Left ventricle myocardium inferior (tissue), 1 donor: Measurements from ENCODE around the gene C18orf54. TPM values are rescaled to one million over a fixed set of nuclear protein-coding genes. Genes with fewer than 3 reads are reported as not detected.
A peak's percentile ranks its signal among the peaks of the same experiment; 100 is the strongest.

Experiments used
- DNase-seq: peaks from one replicate; pipeline ENCODE4 v3.0.0-alpha.2; 2020
- H3K27ac ChIP-seq: fragments of 200-600 bp; replicated peaks from 2 replicates; pipeline ENCODE4 v1.8.0; 2021
- H3K27me3 ChIP-seq: fragments of 200-600 bp; 2 replicates; pipeline ENCODE4 v1.8.0; 2021; ENCODE audit warnings: low read depth
- H3K36me3 ChIP-seq: fragments of 200-600 bp; 2 replicates; pipeline ENCODE4 v1.8.0; 2021
- H3K4me1 ChIP-seq: fragments of 200-600 bp; 2 replicates; pipeline ENCODE4 v1.8.0; 2021
- H3K4me3 ChIP-seq: fragments of 200-600 bp; 2 replicates; pipeline ENCODE4 v1.8.0; 2021; ENCODE audit warnings: mild to moderate bottlenecking, moderate library complexity
- H3K9me3 ChIP-seq: fragments of 200-600 bp; replicated peaks from 2 replicates; pipeline ENCODE4 v1.8.0; 2021
- CTCF ChIP-seq: fragments of 200-600 bp; IDR thresholded peaks from 2 replicates; pipeline ENCODE4 v1.8.0; 2021; ENCODE audit warnings: antibody characterized with exemption, mild to moderate bottlenecking, borderline replicate concordance
- intact Hi-C: fragments of 100-400 bp; cut with micrococcal nuclease; formaldehyde crosslinking; loops from one replicate; pipeline ENCODE4 v1.11.0; 2022
- total RNA-seq: library from RNA; stranded (reverse); fragmentation: NEBNext Ultra II Directional; extraction: Animal tissue kit (Norgen Biotek cat#: 25700); gene quantifications from one replicate; pipeline ENCODE4 v1.2.1, GENCODE V29; 2021
- donor health status: DM: no; HTN: yes; CAD: no; lungs with severe emphysema.

The C18orf54 gene
- total RNA-seq, 1 donor from 2014 or later = 1.4 TPM

GRCh38 chr18:54396760-54397159 lies 39.1 kb downstream of the C18orf54 start:
- TF ChIP-seq CTCF = no peak
- H3K27ac ChIP-seq = no peak overlapping the region
- no peak overlapping the region for H3K4me3 ChIP-seq
- no peaks in the 10 kb centered on the region for H3K9me3 ChIP-seq
- no peaks in the 10 kb centered on the region for H3K4me1 ChIP-seq
- DNase-seq = no peak
- no peaks in the 10 kb centered on the region for H3K27me3 ChIP-seq
- intact Hi-C loops = no loop called here
- H3K36me3 ChIP-seq = no peaks in the 10 kb centered on the region

- H3K4me1 ChIP-seq = no peaks in the 10 kb centered on the region
- intact Hi-C loops = no loop called here
- no peak for TF ChIP-seq CTCF
- H3K4me3 ChIP-seq = no peak overlapping the region
- no peaks in the 10 kb centered on the region for H3K9me3 ChIP-seq
- no peak for DNase-seq
- no peaks in the 10 kb centered on the region for H3K36me3 ChIP-seq
- peaks cover 21% of the 10 kb centered on the region for H3K27me3 ChIP-seq
- H3K27ac ChIP-seq = no peak overlapping the region
These were observed 47.6 kb downstream of the C18orf54 start for GRCh38 chr18:54405290-54405689.

- intact Hi-C loops = no loop called here
- Histone ChIP-seq H3K36me3 (no peaks in the 10 kb centered on the region), H3K27ac (no peak overlapping the region), H3K9me3 (no peaks in the 10 kb centered on the region), H3K27me3 (peaks cover 10% of the 10 kb centered on the region), H3K4me1 (peaks cover 4% of the 10 kb centered on the region), H3K4me3 (no peak overlapping the region)
- no peak for DNase-seq
- TF ChIP-seq CTCF = no peak
These were observed 54.1 kb downstream of the C18orf54 start for GRCh38 chr18:54411781-54412180.

GRCh38 chr18:54415086-54415485 lies 57.4 kb downstream of the C18orf54 start:
- DNase-seq = no peak
- TF ChIP-seq CTCF = no peak

GRCh38 chr18:54416436-54416835 lies 58.7 kb downstream of the C18orf54 start:
- Histone ChIP-seq H3K4me1 (peaks cover 4% of the 10 kb centered on the region), H3K36me3 (no peaks in the 10 kb centered on the region), H3K4me3 (no peak overlapping the region), H3K9me3 (no peaks in the 10 kb centered on the region), H3K27me3 (peaks cover 9% of the 10 kb centered on the region), H3K27ac (peak overlapping the region; percentile 20)
- DNase-seq = no peak
- TF ChIP-seq CTCF = no peak
- intact Hi-C loops = no loop called here

More at GRCh38 chr18:54415086-54415485, 57.4 kb downstream of the C18orf54 start:
- Histone ChIP-seq H3K27me3 (no peaks in the 10 kb centered on the region), H3K4me3 (no peak overlapping the region), H3K9me3 (no peaks in the 10 kb centered on the region), H3K4me1 (peaks cover 4% of the 10 kb centered on the region), H3K36me3 (no peaks in the 10 kb centered on the region), H3K27ac (no peak overlapping the region)
- intact Hi-C loops = no loop called here

GRCh38 chr18:54423831-54424230 lies 66.1 kb downstream of the C18orf54 start:
- no peaks in the 10 kb centered on the region for H3K9me3 ChIP-seq
- DNase-seq = no peak
- TF ChIP-seq CTCF = no peak
- no peak overlapping the region for H3K4me3 ChIP-seq
- intact Hi-C loops = no loop called here
- no peaks in the 10 kb centered on the region for H3K4me1 ChIP-seq
- H3K27ac ChIP-seq = no peak overlapping the region
- H3K36me3 ChIP-seq = no peaks in the 10 kb centered on the region
- peaks cover 24% of the 10 kb centered on the region for H3K27me3 ChIP-seq
